ENCODE data around the gene LAX1.
"Not testable (repeated sequence)": the region's sequence is repeated elsewhere in the genome, so short reads cannot be mapped to it uniquely, and the experiment has no call there.

- not testable (repeated sequence) for TF ChIP-seq POLR2A (IDR thresholded peaks at IDR 0.05; ENCODE audit: low read length); GATA1 (IDR thresholded peaks at IDR 0.05; ENCODE audit: low read depth, low read length)
Measured at GRCh38 chr1:203793561-203793960, 28.6 kb downstream of the LAX1 start.

All from erythroblast (primary cell).